Liver (tissue), 9 donors: ENCODE data around the gene DEFB119. TPM values are rescaled to one million over a fixed set of nuclear protein-coding genes. Genes with fewer than 3 reads are reported as not detected.

ENCODE experiments used
- DNase-seq: peaks from one replicate; pipeline ENCODE4 v3.0.0-alpha.2; 2017; ENCODE audit warnings: low spot score
- H3K27ac ChIP-seq, 2 donors: one replicate each; pipeline ENCODE4 v1.7.0; 2013; ENCODE audit warnings: inconsistent platforms in 2 of 2, low read length in 2 of 2, control low read depth in 1 of 2, low read depth in 1 of 2, mild to moderate bottlenecking in 1 of 2
- H3K27me3 ChIP-seq, 4 donors: one replicate each; pipeline versions ENCODE4 v1.6.1 to v1.7.0; 2013; ENCODE audit warnings: low read length in 3 of 4, inconsistent platforms in 1 of 4, mild to moderate bottlenecking in 1 of 4, moderate library complexity in 1 of 4; ENCODE audit not compliant: control insufficient read depth in 4 of 4, insufficient read depth in 4 of 4
- H3K36me3 ChIP-seq, 4 donors: one replicate each; pipeline versions ENCODE4 v1.6.1 to v1.7.0; 2013; ENCODE audit warnings: low read length in 3 of 4, mild to moderate bottlenecking in 3 of 4, low read depth in 1 of 4, moderate library complexity in 1 of 4; ENCODE audit not compliant: control insufficient read depth in 4 of 4, insufficient read depth in 3 of 4
- H3K4me1 ChIP-seq, 4 donors: one replicate each; pipeline versions ENCODE4 v1.6.1 to v1.7.0; 2013; ENCODE audit warnings: low read length in 3 of 4, mild to moderate bottlenecking in 3 of 4, moderate library complexity in 1 of 4; ENCODE audit not compliant: control insufficient read depth in 4 of 4, insufficient read depth in 4 of 4
- H3K4me3 ChIP-seq, 3 donors: one replicate each; pipeline versions ENCODE4 v1.6.1 to v1.7.0; 2013; ENCODE audit warnings: low read length in 3 of 3, control low read depth in 1 of 3, low read depth in 1 of 3, mild to moderate bottlenecking in 1 of 3
- H3K9ac ChIP-seq, 2 donors: one replicate each; pipeline ENCODE4 v1.7.0; 2013; ENCODE audit warnings: low read length in 2 of 2, mild to moderate bottlenecking in 2 of 2, moderate library complexity in 2 of 2, control low read depth in 1 of 2, low read depth in 1 of 2
- H3K9me3 ChIP-seq, 4 donors: one replicate each; pipeline versions ENCODE4 v1.6.1 to v1.7.0; 2013; ENCODE audit warnings: low read length in 3 of 4; ENCODE audit not compliant: control insufficient read depth in 4 of 4
- CTCF ChIP-seq: fragments of 150-350 bp; IDR thresholded peaks from 2 replicates; pipeline ENCODE4 v1.5.1; 2017; ENCODE audit warnings: improper control_type of control experiment, low read depth, low read length; ENCODE audit not compliant: missing input control
- EGR1 ChIP-seq, 2 donors: IDR thresholded peaks; 2 replicates each; pipeline ENCODE4 v1.6.1; 2016 to 2018; ENCODE audit warnings: antibody characterized with exemption in 2 of 2, low read depth in 2 of 2
- FOXA1 ChIP-seq: IDR thresholded peaks from 2 replicates; pipeline ENCODE4 v1.6.1; 2016; ENCODE audit warnings: antibody characterized with exemption
- FOXA2 ChIP-seq: IDR thresholded peaks from 2 replicates; pipeline ENCODE4 v1.6.1; 2016; ENCODE audit warnings: antibody characterized with exemption
- GABPA ChIP-seq, 2 donors: IDR thresholded peaks in 1 of 2; conservative IDR thresholded peaks in 1 of 2; 2 replicates each; pipeline ENCODE4 v1.6.1; 2016; ENCODE audit warnings: antibody characterized with exemption in 2 of 2, mild to moderate bottlenecking in 1 of 2, moderate library complexity in 1 of 2
- HNF4A ChIP-seq, 2 donors: conservative IDR thresholded peaks; 2 replicates each; pipeline ENCODE4 v1.6.1; 2016; ENCODE audit warnings: antibody characterized with exemption in 2 of 2, mild to moderate bottlenecking in 2 of 2
- HNF4G ChIP-seq: IDR thresholded peaks from 2 replicates; pipeline ENCODE4 v1.6.1; 2016; ENCODE audit warnings: antibody characterized with exemption
- JUND ChIP-seq, 2 donors: IDR thresholded peaks; 2 replicates each; pipeline ENCODE4 v1.6.1; 2016; ENCODE audit warnings: antibody characterized with exemption in 2 of 2
- MAX ChIP-seq: IDR thresholded peaks from 2 replicates; pipeline ENCODE4 v1.6.1; 2016; ENCODE audit warnings: antibody characterized with exemption
- NR2F2 ChIP-seq: IDR thresholded peaks from 2 replicates; pipeline ENCODE4 v1.6.1; 2016; ENCODE audit warnings: antibody characterized with exemption
- RAD21 ChIP-seq, 2 donors: IDR thresholded peaks; 2 replicates each; pipeline ENCODE4 v1.6.1; 2016; ENCODE audit warnings: antibody characterized with exemption in 2 of 2, mild to moderate bottlenecking in 2 of 2
- REST ChIP-seq: IDR thresholded peaks from 2 replicates; pipeline ENCODE4 v1.6.1; 2016; ENCODE audit warnings: antibody characterized with exemption, mild to moderate bottlenecking
- RXRA ChIP-seq, 2 donors: IDR thresholded peaks; 2 replicates each; pipeline ENCODE4 v1.6.1; 2017 to 2018; ENCODE audit warnings: antibody characterized with exemption in 2 of 2, mild to moderate bottlenecking in 1 of 2
- SP1 ChIP-seq: IDR thresholded peaks from 2 replicates; pipeline ENCODE4 v1.6.1; 2018; ENCODE audit warnings: antibody characterized with exemption, mild to moderate bottlenecking
- TAF1 ChIP-seq: conservative IDR thresholded peaks from 2 replicates; pipeline ENCODE4 v1.6.1; 2016; ENCODE audit warnings: antibody characterized with exemption, mild to moderate bottlenecking
- YY1 ChIP-seq: IDR thresholded peaks from 2 replicates; pipeline ENCODE4 v1.6.1; 2016; ENCODE audit warnings: antibody characterized with exemption, mild to moderate bottlenecking
- WGBS: extraction: QIAGEN DNeasy Blood & Tissue Kit; methylation state at CpG from one replicate; pipeline ENCODE4 v1.1.7; 2013; 5-methylcytosine and 5-hydroxymethylcytosine counted together
- polyA plus RNA-seq, 2 donors: library from polyadenylated mRNA; stranded (reverse) in 1 of 2; unstranded in 1 of 2; fragments of 200-250 nt in 1 of 2; fragments of >200 nt in 1 of 2; fragmentation: Nextera tagmentation in 1 of 2; extraction: Ambion mirVana in 1 of 2; gene quantifications; one replicate each; pipeline versions ENCODE4 v1.2.1 to v1.2.3, GENCODE V29; 2013 to 2015
- total RNA-seq, 2 donors: library from RNA; depleted of rRNA; stranded (reverse); fragments of >200 nt; gene quantifications; one replicate each; pipeline ENCODE4 v1.2.3, GENCODE V29; 2014
- TF ChIP-seq, protein P1 (sequence below): IDR thresholded peaks from 2 replicates; pipeline ENCODE4 v1.6.1; 2016; ENCODE audit warnings: antibody characterized with exemption
- donor health status: healthy.
- donor health status: healthy.
- donor health status: healthy.
- donor health status: healthy.
- donor health status: healthy.

DEFB119 gene
- total and polyA plus RNA-seq, 4 donors, result not detected

DNA sequence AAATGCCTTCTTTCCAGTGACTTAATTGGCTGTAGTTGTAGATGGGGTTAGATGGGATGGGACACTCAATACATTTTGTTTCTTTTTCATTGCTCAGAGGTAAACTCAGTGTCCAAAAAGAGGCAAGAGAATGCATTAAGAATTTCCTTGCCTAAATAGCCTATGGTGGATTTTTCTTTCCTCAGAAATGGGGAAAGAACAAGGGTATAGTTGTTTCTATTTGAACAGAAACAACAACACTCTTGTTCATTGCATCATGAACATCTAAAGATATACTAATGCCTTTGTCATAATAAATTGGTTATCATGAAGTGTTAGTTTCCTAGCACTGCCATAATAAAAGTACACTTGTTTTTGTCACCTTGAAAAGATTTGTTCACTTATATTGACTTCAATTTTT is 35.4 kb upstream of the DEFB119 start:
- H3K4me1 ChIP-seq, result no peaks in the 10 kb centered on the region
- no peak for DNase-seq
- H3K27me3 ChIP-seq, result no peaks in the 10 kb centered on the region
- no peaks in the 10 kb centered on the region for H3K9me3 ChIP-seq
- H3K27ac ChIP-seq, result no peak overlapping the region
- no peak overlapping the region for H3K9ac ChIP-seq
- no peak overlapping the region for H3K4me3 ChIP-seq
- H3K36me3 ChIP-seq, result no peaks in the 10 kb centered on the region
- TF ChIP-seq CTCF (no peak), NR2F2 (no peak), EGR1 (IDR thresholded peaks at IDR 0.05; ENCODE audit: low read depth in 2 of 2) (no peak), RAD21 (IDR thresholded peaks at IDR 0.05) (no peak), SP1 (no peak), GABPA (IDR thresholded peaks at IDR 0.05 in 1 of 2, conservative IDR thresholded peaks at IDR 0.05 in 1 of 2) (no peak), RXRA (IDR thresholded peaks at IDR 0.05) (no peak), FOXA2 (no peak), HNF4A (conservative IDR thresholded peaks at IDR 0.05) (no peak), JUND (IDR thresholded peaks at IDR 0.05) (no peak), HNF4G (no peak), YY1 (no peak), MAX (no peak), REST (no peak), TAF1 (no peak), FOXA1 (no peak)
- TF ChIP-seq, protein P1, sequence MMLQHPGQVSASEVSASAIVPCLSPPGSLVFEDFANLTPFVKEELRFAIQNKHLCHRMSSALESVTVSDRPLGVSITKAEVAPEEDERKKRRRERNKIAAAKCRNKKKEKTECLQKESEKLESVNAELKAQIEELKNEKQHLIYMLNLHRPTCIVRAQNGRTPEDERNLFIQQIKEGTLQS, result no peak

- H3K9ac ChIP-seq, result no peak overlapping the region
- H3K4me3 ChIP-seq, result no peak overlapping the region
- H3K9me3 ChIP-seq, result no peaks in the 10 kb centered on the region
- TF ChIP-seq FOXA1 (no peak), RXRA (IDR thresholded peaks at IDR 0.05) (no peak), NR2F2 (no peak), RAD21 (IDR thresholded peaks at IDR 0.05) (no peak), GABPA (IDR thresholded peaks at IDR 0.05 in 1 of 2, conservative IDR thresholded peaks at IDR 0.05 in 1 of 2) (no peak)
- H3K27ac ChIP-seq, result no peak overlapping the region
- DNase-seq, result no peak
- H3K4me1 ChIP-seq, result no peaks in the 10 kb centered on the region
- H3K27me3 ChIP-seq, result no peaks in the 10 kb centered on the region
- WGBS, result 74% methylated on average over 7 of the region's 7 CpGs
- H3K36me3 ChIP-seq, result no peaks in the 10 kb centered on the region
Measured at GRCh38 chr20:31418307-31418706, 27.9 kb upstream of the DEFB119 start.
